GM12864 (cell line): Measurements from ENCODE around the gene IGFLR1.
"Not testable (repeated sequence)": the region's sequence is repeated elsewhere in the genome, so short reads cannot be mapped to it uniquely, and the experiment has no call there.

Source experiments
- DNase-seq: peaks from one replicate; pipeline ENCODE4 v3.0.0-alpha.2; 2011; ENCODE audit warnings: low read depth
- H3K4me3 ChIP-seq: 2 replicates; pipeline ENCODE4 v1.5.1; 2011; ENCODE audit warnings: mild to moderate bottlenecking, low read depth, low read length, control low read depth
- TF ChIP-seq, protein P1 (sequence below): IDR thresholded peaks from 2 replicates; pipeline ENCODE4 v1.5.1; 2011; ENCODE audit warnings: low read depth, mild to moderate bottlenecking, moderate library complexity, low read length, control low read depth, inconsistent platforms; ENCODE audit errors: missing control alignments

The IGFLR1 gene

DNA sequence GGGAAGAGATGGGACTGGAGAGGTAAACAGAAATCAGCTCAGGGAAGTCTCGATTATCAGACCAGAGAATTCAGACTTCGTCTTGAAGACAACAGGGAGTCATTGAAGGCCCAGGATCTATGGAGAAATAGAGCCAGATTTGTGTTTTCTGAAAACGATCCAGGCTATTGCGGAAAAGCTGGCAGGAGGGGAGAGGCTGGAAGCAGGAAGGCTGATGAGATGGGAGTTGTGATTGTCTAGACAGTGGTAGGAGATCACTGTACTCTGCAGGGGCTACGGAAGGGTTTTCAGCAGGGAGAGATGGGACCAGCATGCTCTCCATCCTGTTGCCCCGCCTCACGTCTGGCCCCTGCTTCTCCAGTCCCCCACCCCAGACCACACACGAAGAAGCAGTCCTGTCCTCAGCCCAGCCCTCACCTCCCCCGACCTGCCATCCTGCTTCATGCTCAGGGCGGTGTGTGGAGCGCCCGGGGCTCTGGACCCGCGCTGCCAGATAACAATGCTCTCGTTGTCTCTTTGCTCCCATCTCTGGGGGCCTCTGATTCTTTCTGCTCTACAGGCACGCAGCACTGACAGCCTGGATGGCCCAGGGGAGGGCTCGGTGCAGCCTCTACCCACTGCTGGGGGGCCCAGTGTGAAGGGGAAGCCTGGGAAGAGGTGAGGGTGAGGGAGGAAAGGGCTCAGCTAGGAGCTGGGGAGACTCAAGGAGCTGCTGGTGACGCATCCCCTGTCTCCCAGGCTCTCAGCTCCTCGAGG, 35.0 kb upstream of the IGFLR1 start:
- TF ChIP-seq, protein P1, sequence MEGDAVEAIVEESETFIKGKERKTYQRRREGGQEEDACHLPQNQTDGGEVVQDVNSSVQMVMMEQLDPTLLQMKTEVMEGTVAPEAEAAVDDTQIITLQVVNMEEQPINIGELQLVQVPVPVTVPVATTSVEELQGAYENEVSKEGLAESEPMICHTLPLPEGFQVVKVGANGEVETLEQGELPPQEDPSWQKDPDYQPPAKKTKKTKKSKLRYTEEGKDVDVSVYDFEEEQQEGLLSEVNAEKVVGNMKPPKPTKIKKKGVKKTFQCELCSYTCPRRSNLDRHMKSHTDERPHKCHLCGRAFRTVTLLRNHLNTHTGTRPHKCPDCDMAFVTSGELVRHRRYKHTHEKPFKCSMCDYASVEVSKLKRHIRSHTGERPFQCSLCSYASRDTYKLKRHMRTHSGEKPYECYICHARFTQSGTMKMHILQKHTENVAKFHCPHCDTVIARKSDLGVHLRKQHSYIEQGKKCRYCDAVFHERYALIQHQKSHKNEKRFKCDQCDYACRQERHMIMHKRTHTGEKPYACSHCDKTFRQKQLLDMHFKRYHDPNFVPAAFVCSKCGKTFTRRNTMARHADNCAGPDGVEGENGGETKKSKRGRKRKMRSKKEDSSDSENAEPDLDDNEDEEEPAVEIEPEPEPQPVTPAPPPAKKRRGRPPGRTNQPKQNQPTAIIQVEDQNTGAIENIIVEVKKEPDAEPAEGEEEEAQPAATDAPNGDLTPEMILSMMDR: no peak
- H3K4me3 ChIP-seq: no peak overlapping the region
- DNase-seq: no peak

DNA sequence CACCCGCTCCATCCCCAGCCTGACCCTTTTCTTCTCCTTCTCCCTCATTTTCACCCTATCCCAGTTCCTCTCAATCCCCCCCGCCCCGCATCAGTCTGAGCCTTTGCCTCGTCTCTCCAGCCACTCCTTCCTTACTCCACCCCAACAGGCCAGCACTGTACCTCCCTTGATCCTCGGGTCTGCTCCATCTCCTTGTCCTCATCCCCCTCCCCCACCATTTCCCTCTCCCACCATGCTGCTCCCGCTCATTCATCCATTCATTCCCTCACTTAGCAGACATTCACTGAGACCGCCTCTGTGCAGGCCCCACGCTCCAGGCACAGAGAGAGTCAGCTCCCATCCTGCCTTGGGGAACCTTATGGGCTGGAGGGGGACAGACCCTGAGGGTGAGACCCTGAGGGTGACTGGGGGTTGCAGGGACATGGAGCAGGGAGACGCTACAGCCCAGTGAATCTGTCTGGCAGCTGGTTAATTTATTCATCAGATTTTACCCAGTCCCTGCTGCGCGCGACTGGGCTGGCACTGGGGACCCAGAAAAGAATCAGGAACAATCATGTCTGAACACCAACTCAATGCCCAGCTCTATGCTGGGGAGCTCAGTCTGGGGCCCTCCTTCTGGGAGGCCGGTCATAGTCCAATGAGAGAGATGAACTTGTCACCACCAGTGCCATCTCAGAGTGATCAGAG, 34.0 kb upstream of the IGFLR1 start:
- H3K4me3 ChIP-seq: peak overlapping the region; percentile 62
- no peak for DNase-seq
- TF ChIP-seq, protein P1: no peak

DNA sequence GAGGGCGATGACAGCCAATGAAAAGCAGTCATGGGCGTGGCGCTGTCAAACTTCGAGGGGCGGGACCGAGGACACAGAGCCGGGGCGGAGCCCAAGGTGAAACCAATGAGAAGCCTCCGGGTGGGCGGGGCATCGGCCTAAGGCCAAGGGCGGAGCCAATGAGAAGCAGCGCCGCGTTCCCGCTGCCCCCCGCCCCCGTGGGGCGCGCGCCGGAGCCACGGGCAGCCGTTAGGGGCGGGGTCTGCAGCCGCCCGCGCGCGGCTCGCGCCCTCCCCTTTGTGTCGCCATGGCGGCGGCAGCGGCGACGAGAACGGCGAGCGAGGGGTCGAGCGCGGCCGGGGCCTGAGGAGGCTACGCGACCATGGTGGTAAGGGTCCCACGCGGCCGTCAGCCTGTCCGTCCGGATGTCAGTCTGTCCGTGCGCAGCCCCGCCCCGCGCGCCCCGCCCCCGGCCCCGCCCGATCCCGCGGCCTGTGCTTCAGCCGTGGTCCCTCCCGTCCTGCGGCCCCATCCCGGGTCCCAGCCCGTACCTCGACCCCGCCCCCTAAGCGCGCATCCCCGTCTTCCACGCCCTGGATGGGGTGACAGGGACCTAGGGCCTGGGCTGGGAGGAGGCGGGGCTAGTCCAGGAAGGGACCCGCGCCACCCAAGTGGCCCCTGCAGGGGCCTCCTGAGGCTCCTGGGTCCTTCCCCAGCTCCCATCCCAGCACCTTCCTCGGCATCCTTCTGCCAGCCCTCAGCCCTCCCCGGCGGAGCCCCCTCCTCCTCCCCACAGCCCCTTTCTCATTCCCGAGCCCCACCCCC, 33.2 kb upstream of the IGFLR1 start, which contains the start of gene ARHGAP33:
TSS of gene ARHGAP33 (plus strand) at position 267 of the 804 bp plus-strand sequence. CDS start at position 362, 95 bp downstream.
- TF ChIP-seq, protein P1: no peak
- peak within 1 kb of the TSS; percentile 62 for H3K4me3 ChIP-seq
- peak; percentile 89 for DNase-seq

DNA sequence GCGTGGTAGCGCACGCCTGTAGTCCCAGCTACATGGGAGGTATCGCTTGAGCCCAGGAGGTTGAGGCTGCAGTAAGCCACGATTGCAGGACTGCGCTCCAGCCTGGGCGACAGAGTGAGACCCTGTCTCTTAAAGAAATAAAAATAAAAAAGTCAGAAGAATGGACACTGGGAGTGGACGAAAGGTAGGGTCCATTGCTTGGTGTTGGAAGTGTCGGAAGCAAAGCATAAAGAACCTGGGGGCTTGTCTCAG, 32.7 kb upstream of the IGFLR1 start:
- H3K4me3 ChIP-seq: no peak overlapping the region
- DNase-seq: no peak
- TF ChIP-seq, protein P1: no peak

DNA sequence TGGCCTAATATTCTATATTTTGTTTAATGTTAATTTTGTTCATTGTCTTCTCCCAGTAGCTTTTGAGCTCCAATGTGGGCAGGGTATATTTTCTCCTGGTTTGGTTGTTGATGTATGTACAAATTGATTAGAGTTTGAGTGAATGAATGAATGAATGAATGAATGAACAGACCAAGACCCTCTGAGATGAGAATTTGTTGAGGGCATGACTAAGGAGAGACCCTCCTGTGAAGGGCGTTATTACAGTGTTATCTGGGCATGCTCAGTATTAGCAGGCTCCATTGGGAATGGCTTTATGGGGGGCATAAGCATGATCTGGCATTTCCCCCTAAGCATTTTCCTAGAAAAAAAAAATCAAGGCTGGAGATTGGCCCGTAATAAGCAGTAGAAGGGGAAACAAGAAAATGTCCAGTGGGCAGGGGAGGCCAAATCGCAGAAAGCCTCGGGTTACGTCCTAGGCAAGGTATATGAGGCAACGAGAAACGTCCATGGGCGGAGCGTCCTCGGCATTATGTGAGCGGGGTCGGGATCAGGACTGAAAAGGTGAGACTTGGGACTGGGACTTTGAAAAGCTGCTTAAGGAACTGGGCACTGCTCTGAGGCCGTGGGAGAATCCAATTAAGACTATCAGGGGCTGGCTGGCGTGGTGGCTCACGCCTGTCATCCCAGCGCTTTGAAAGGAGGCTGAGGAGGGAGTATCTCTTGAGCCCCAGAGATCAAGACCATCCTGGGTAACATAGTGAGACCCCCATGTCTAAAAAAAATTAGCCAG, 32.2 kb upstream of the IGFLR1 start:
- no peak overlapping the region for H3K4me3 ChIP-seq
- TF ChIP-seq, protein P1: no peak
- no peak for DNase-seq

DNA sequence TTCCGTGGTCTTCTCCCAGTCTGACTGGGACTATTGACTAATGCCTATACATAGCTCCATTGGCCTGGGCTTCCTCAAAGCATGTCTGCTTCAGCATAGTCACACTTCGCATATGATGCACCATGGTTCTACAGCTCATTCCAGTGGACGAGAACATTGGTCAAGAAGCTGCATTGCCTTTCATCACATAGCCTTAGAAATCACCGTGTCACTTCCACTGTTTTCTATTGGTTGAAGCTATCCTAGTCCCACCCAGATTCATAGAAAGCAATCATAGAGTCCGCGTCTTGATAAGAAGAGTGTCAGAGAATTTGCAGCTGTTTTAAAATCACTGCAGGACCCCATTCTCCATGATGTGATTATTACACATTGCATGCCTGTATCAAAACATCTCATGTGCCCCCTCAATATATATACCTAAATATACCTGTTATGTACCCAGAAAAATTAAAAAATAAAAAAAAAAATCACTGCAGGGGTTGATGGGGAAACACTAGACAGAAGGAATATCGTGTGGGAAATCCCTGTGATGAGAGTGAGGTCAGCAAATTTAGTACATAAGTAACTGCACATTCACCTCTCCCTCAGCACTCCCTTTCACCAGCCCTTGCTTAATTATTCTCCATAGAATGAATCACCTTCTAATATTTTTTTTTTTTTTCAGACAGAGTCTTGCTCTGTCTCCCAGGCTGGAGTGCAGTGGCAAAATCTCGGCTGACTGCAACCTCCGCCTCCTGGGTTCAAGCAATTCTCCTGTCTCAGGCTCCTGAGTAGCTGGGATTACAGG, 31.0 kb upstream of the IGFLR1 start:
- TF ChIP-seq, protein P1: no peak
- no peak overlapping the region for H3K4me3 ChIP-seq
- DNase-seq: no peak

DNA sequence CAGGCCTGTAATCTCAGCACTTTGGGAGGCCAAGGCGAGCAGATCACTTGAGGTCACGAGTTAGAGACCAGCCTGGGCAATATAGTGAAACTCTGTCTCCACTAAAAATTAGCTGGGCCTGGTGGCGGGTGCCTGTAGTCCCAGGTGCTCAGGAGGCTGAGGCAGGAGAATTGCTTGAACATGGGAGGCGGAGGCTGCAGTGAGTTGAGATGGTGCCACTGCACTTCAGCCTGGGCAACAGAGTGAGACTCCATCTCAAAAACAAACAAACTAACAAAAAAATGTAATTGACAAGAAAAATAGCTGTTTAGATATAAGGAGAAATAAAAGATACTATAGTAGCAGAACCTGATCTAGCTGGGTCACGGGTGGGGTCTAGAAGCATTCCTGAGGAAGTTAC, 30.1 kb upstream of the IGFLR1 start:
- not testable (repeated sequence) for H3K4me3 ChIP-seq, DNase-seq
